ENCODE results near the gene ZCCHC10. TPM values are rescaled to one million over a fixed set of nuclear protein-coding genes. Genes with fewer than 3 reads are reported as not detected.

ZCCHC10 gene
- total and polyA plus RNA-seq, 3 donors from 2014 or later = 29.1 to 45.4 (median 35.7) TPM

GRCh38 chr5:133054697-133055471, 28.5 kb upstream of the ZCCHC10 start:
- no peak for DNase-seq
- Histone ChIP-seq H3K27ac (no peak overlapping the region), H3K9me3 (no peaks in the 10 kb centered on the region), H3K36me3 (ENCODE audit: low read depth, missing control alignments) (no peaks in the 10 kb centered on the region), H3K27me3 (no peaks in the 10 kb centered on the region), H3K4me1 (peaks cover 38% of the 10 kb centered on the region), H3K4me3 (no peak overlapping the region)
- WGBS, 2 donors = 58 to 73% methylated on average over 7 of the region's 7 CpGs
- intact Hi-C loops (cut with DNase I; ENCODE audit: low total_unique reads) = no loop called here
- TF ChIP-seq CTCF (IDR thresholded peaks at IDR 0.05) = no peak
- TF ChIP-seq POLR2A (IDR thresholded peaks at IDR 0.05) = no peak

GRCh38 chr5:133053448-133053847, 27.1 kb upstream of the ZCCHC10 start:
- H3K27me3 ChIP-seq = no peaks in the 10 kb centered on the region
- no peak for DNase-seq
- intact Hi-C loops (cut with DNase I; ENCODE audit: low total_unique reads) = no loop called here
- no peaks in the 10 kb centered on the region for H3K9me3 ChIP-seq
- TF ChIP-seq CTCF (IDR thresholded peaks at IDR 0.05) (no peak), POLR2A (IDR thresholded peaks at IDR 0.05) (no peak)
- peaks cover 43% of the 10 kb centered on the region for H3K4me1 ChIP-seq
- 70 to 77% methylated on average over 15 of the region's 15 CpGs for WGBS, 2 donors
- peak overlapping the region in 1 of 2 donors; percentile 29 for H3K27ac ChIP-seq
- H3K4me3 ChIP-seq = peak overlapping the region in 1 of 2 donors; percentile 84
- no peaks in the 10 kb centered on the region for H3K36me3 ChIP-seq (ENCODE audit: low read depth, missing control alignments)

- TF ChIP-seq POLR2A (IDR thresholded peaks at IDR 0.05) = no peak
- TF ChIP-seq CTCF (IDR thresholded peaks at IDR 0.05) = no peak
- Histone ChIP-seq H3K4me3 (peak overlapping the region; percentile 84 to 96), H3K4me1 (peaks cover 39% of the 10 kb centered on the region), H3K36me3 (ENCODE audit: low read depth, missing control alignments) (no peaks in the 10 kb centered on the region), H3K9me3 (no peaks in the 10 kb centered on the region), H3K27ac (peak overlapping the region; percentile 98 to 100), H3K27me3 (no peaks in the 10 kb centered on the region)
- WGBS, 2 donors = 0 to 1% methylated on average over 28 to 50 of the region's 59 CpGs
- intact Hi-C loops (cut with DNase I; ENCODE audit: low total_unique reads) = no loop called here
- peak; percentile 79 for DNase-seq
Observed at GRCh38 chr5:133052317-133053175, 26.2 kb upstream of the ZCCHC10 start.

- intact Hi-C loops (cut with DNase I; ENCODE audit: low total_unique reads) = no loop called here
- peak; percentile 99 for DNase-seq
- Histone ChIP-seq H3K27ac (peak within 1 kb of the TSS; percentile 98 to 100), H3K4me1 (peaks cover 39% of the 10 kb centered on the region), H3K27me3 (no peaks in the 10 kb centered on the region), H3K9me3 (no peaks in the 10 kb centered on the region), H3K36me3 (ENCODE audit: low read depth, missing control alignments) (no peaks in the 10 kb centered on the region), H3K4me3 (peak within 1 kb of the TSS; percentile 84 to 96)
- no peak for TF ChIP-seq CTCF (IDR thresholded peaks at IDR 0.05)
- TF ChIP-seq POLR2A (IDR thresholded peaks at IDR 0.05) = peak; percentile 97
- WGBS, 2 donors = 0 to 1% methylated on average over 12 to 62 of the region's 68 CpGs
Observed at GRCh38 chr5:133051542-133052316, 25.4 kb upstream of the ZCCHC10 start, which contains the start of gene HSPA4. TSS of gene HSPA4 (plus strand) at chr5:133052013. CDS start at chr5:133052251, 238 bp downstream.

Measured in testis (tissue), 3 donors.